Measurements from ENCODE around the gene VMO1. TPM values are rescaled to one million over a fixed set of nuclear protein-coding genes. Genes with fewer than 3 reads are reported as not detected.
A peak's percentile ranks its signal among the peaks of the same experiment; 100 is the strongest.

VMO1 gene
- total RNA-seq, 1 experiment from 2014 or later = 0.54 TPM

DNA sequence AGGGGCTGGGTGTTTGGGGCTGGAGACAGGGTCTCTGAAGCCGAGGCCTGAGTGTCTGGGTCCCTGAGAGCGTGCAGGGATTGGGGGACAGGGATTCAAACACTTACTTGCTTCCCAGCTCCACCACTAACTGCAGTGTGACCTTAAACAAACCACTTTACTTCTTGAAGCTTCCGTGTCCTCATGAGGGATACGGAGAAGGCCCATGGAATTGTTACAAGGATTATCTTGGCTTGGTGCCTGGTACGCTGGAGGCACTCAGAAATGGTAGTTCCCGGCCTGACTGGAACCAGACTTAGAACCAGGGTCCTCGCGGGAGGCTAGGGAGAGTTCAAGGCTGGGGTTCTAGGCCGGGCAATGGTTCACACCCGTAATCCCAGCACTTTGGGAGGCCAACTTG is 43.5 kb downstream of the VMO1 start:
- Histone ChIP-seq H3K9me3 (no peaks in the 10 kb centered on the region), H3K4me3 (ENCODE audit: low read depth, low read length) (no peak overlapping the region), H3K27me3 (replicated peaks; ENCODE audit: control insufficient read depth, insufficient read depth, low read length) (no peaks in the 10 kb centered on the region), H3K4me1 (no peaks in the 10 kb centered on the region), H3K36me3 (ENCODE audit: control insufficient read depth, insufficient read depth, low read length) (no peaks in the 10 kb centered on the region)
- no peak overlapping the region for H3K4me3 Mint-ChIP-seq (ENCODE audit: unreplicated experiment)
- H3K9me3 Mint-ChIP-seq (ENCODE audit: unreplicated experiment) = no peaks in the 10 kb centered on the region
- no peak overlapping the region for H3K27ac Mint-ChIP-seq (ENCODE audit: unreplicated experiment)
- intact Hi-C loops (cut with micrococcal nuclease; ENCODE audit: unreplicated experiment) = no loop called here
- no peaks in the 10 kb centered on the region for H3K4me1 Mint-ChIP-seq (ENCODE audit: low read depth, unreplicated experiment)
- H3K27me3 Mint-ChIP-seq (ENCODE audit: insufficient read depth, unreplicated experiment) = no peaks in the 10 kb centered on the region
- TF ChIP-seq, protein P1, sequence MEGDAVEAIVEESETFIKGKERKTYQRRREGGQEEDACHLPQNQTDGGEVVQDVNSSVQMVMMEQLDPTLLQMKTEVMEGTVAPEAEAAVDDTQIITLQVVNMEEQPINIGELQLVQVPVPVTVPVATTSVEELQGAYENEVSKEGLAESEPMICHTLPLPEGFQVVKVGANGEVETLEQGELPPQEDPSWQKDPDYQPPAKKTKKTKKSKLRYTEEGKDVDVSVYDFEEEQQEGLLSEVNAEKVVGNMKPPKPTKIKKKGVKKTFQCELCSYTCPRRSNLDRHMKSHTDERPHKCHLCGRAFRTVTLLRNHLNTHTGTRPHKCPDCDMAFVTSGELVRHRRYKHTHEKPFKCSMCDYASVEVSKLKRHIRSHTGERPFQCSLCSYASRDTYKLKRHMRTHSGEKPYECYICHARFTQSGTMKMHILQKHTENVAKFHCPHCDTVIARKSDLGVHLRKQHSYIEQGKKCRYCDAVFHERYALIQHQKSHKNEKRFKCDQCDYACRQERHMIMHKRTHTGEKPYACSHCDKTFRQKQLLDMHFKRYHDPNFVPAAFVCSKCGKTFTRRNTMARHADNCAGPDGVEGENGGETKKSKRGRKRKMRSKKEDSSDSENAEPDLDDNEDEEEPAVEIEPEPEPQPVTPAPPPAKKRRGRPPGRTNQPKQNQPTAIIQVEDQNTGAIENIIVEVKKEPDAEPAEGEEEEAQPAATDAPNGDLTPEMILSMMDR (IDR thresholded peaks at IDR 0.05; ENCODE audit: insufficient read depth in 1 of 2, low read depth in 1 of 2, low read length in 1 of 2, severe bottlenecking in 1 of 2, unreplicated experiment in 1 of 2) = no peak
- peaks cover 6% of the 10 kb centered on the region for H3K36me3 Mint-ChIP-seq (ENCODE audit: insufficient read depth, unreplicated experiment)
- ChIA-PET CTCF (no interaction called here), POLR2A (no interaction called here)
- BruUV-seq (replicated peaks) = no TSS peak
- DNase-seq = no peak

DNA sequence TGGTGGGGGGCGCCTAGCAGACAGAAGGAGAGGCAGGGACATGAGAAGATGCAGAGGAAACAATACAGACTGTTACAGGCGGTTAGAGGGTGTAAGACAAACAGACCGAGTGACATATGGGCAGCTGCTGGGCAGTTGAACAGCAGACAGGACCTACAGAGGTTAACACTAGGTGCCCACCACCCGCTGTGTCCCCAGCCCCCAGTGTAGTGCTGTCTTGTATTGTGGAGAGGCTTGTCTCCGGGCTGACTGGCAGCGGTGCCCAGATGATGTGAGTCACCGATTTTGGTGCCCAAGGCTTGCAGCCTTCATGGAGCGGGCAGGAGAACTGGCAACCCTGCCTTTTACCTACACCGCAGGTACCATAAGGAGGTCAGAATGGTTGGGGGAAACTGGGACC is 44.0 kb downstream of the VMO1 start:
- no peak overlapping the region for H3K27ac Mint-ChIP-seq (ENCODE audit: unreplicated experiment)
- Histone ChIP-seq H3K4me1 (no peaks in the 10 kb centered on the region), H3K9me3 (no peaks in the 10 kb centered on the region), H3K4me3 (ENCODE audit: low read depth, low read length) (no peak overlapping the region), H3K27me3 (replicated peaks; ENCODE audit: control insufficient read depth, insufficient read depth, low read length) (no peaks in the 10 kb centered on the region), H3K36me3 (ENCODE audit: control insufficient read depth, insufficient read depth, low read length) (no peaks in the 10 kb centered on the region)
- BruUV-seq (replicated peaks) = no TSS peak
- DNase-seq = no peak
- peaks cover 6% of the 10 kb centered on the region for H3K36me3 Mint-ChIP-seq (ENCODE audit: insufficient read depth, unreplicated experiment)
- ChIA-PET POLR2A (no interaction called here), CTCF (no interaction called here)
- no peaks in the 10 kb centered on the region for H3K4me1 Mint-ChIP-seq (ENCODE audit: low read depth, unreplicated experiment)
- TF ChIP-seq, protein P1 (IDR thresholded peaks at IDR 0.05; ENCODE audit: insufficient read depth in 1 of 2, low read depth in 1 of 2, low read length in 1 of 2, severe bottlenecking in 1 of 2, unreplicated experiment in 1 of 2) = no peak
- intact Hi-C loops (cut with micrococcal nuclease; ENCODE audit: unreplicated experiment) = no loop called here
- no peaks in the 10 kb centered on the region for H3K9me3 Mint-ChIP-seq (ENCODE audit: unreplicated experiment)
- no peaks in the 10 kb centered on the region for H3K27me3 Mint-ChIP-seq (ENCODE audit: insufficient read depth, unreplicated experiment)
- no peak overlapping the region for H3K4me3 Mint-ChIP-seq (ENCODE audit: unreplicated experiment)

DNA sequence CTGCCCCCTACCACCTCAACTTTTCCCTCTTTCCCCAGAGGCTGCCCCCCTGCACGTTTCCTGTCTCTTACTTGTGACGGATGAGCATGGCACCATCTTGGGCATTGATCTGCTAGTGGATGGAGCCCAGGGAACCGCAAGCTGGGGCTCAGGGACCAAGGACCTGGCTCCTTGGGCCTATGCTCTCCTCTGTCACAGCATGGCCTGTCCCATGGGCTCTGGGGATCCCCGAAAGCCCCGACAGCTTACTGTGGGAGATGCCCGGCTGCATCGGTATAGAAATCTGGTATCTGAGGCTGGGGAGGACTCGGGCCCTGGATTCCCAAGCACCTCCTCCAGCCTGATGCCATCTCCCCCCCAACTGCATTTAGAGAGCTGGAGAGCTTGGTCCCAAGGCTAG is 44.6 kb downstream of the VMO1 start:
- BruUV-seq (replicated peaks) = no TSS peak
- Mint-ChIP-seq H3K27ac (ENCODE audit: unreplicated experiment) (no peak overlapping the region), H3K27me3 (ENCODE audit: insufficient read depth, unreplicated experiment) (no peaks in the 10 kb centered on the region), H3K4me3 (ENCODE audit: unreplicated experiment) (peak overlapping the region; percentile 16), H3K9me3 (ENCODE audit: unreplicated experiment) (no peaks in the 10 kb centered on the region), H3K36me3 (ENCODE audit: insufficient read depth, unreplicated experiment) (peaks cover 6% of the 10 kb centered on the region), H3K4me1 (ENCODE audit: low read depth, unreplicated experiment) (no peaks in the 10 kb centered on the region)
- intact Hi-C loops (cut with micrococcal nuclease; ENCODE audit: unreplicated experiment) = no loop called here
- no peaks in the 10 kb centered on the region for H3K27me3 ChIP-seq (replicated peaks; ENCODE audit: control insufficient read depth, insufficient read depth, low read length)
- ChIA-PET POLR2A (no interaction called here), CTCF (no interaction called here)
- no peaks in the 10 kb centered on the region for H3K9me3 ChIP-seq
- no peaks in the 10 kb centered on the region for H3K36me3 ChIP-seq (ENCODE audit: control insufficient read depth, insufficient read depth, low read length)
- no peak overlapping the region for H3K4me3 ChIP-seq (ENCODE audit: low read depth, low read length)
- DNase-seq = no peak
- no peaks in the 10 kb centered on the region for H3K4me1 ChIP-seq
- TF ChIP-seq, protein P1 (IDR thresholded peaks at IDR 0.05; ENCODE audit: insufficient read depth in 1 of 2, low read depth in 1 of 2, low read length in 1 of 2, severe bottlenecking in 1 of 2, unreplicated experiment in 1 of 2) = no peak
